Stimulated activated CD8-positive, alpha-beta memory T cell treated with anti-CD3 and anti-CD28 coated beads, Interleukin-12 subunit alpha, Interleukin-12 subunit beta, amount 100 ng/mL, for 1 hour (primary cell): ENCODE measurements around the gene PTPN12.

Experiments used
- DNase-seq: peaks from one replicate; pipeline ENCODE4 v3.0.0-alpha.2; 2020; ENCODE audit warnings: low read depth

The PTPN12 gene

GRCh38 chr7:77664715-77665114 is 127.6 kb downstream of the PTPN12 start:
- no peak for DNase-seq

- no peak for DNase-seq
These were observed 128.1 kb downstream of the PTPN12 start for GRCh38 chr7:77665161-77665560.

GRCh38 chr7:77667459-77668086 is 130.5 kb downstream of the PTPN12 start:
- no peak for DNase-seq

DNA sequence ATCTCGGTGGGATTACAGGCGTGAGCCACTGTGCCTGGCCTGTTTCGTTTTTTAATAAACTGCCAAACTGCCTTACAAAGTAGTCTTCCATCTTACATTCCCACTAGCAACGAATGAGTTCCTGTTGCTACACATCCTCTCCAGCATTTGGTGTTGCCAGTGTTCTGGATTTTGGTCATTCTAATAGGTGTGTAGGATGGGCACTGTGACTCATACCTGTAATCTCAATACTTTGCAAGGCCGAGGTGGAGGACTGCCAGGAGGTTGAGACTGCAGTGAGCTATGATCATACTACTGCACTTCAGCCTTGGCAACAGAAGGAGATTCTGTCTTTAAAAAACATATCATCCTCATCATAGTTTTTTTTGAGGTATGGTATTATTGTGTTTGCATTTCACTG is 137.8 kb downstream of the PTPN12 start:
- no peak for DNase-seq

DNA sequence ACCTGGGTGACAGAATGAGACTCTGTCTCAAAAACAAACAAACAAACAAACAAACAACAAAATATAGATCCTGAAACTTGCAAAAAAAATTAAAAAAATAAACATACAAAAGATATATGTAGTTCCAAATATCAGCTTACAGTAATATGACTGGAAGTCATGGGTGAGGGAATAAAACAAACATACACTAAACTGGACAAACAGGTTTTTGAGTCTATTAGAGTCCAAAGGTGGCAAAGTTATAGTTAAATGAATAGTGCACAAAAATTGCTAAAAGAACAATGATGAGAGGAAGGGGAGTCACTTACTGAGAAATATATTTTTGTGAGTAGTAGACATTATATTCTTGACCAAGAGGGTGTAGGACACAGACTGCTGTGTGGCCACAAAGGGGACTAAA is 142.5 kb downstream of the PTPN12 start:
- DNase-seq, result no peak

- DNase-seq, result no peak
These were observed 143.2 kb downstream of the PTPN12 start for GRCh38 chr7:77680266-77680665.

DNA sequence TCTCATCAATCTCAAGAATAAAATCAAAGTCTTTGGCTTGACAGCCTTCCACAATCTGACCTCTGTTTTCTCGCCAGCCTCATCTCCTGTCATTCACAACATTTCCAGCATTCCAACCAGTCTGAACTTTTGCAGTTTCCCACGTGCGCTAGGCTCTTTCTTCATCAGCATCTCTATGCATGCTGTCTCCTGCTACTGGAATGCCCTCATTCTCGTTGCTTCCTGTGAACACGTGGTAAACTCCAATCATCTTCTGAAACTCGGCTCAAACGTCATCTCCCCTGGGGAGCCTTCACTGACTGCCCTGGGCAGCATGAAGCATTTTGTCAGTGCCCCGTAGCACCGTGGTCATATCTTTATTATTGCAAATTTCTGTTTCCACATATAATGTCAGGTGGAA is 146.9 kb downstream of the PTPN12 start:
- no peak for DNase-seq

GRCh38 chr7:77685233-77685632 is 148.1 kb downstream of the PTPN12 start:
- DNase-seq, result no peak

DNA sequence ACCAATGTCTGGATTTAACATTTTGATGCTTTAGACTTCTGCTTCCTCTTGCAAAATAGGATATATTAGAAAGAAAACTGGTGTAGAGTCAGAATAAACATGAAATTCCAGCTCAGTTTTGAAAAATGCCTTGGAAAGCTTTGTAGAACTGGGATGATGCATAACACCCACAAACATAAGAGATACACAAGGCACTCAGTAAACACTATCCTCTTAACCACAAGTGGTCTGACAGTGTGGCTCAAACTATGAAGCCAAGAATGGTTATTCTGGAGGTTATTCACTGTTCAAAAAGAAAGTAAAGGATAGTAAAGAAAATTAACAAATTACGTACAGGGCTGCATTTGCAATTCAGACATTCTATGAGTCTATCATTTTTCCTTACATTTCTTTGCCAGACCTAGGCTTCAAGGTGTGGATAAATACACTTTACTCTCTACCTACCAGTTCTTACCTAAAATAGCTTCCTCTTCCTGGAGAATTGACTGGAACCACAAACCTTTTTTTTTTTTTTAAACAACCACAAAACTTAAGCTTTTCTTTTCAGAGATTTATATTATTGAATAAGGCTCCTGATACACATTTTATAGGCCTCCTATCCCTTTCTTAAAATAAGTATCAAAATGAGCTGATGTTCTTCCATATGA is 150.1 kb downstream of the PTPN12 start:
- no peak for DNase-seq

GRCh38 chr7:77687747-77688144 is 150.7 kb downstream of the PTPN12 start:
- DNase-seq, result no peak
